RWPE1 (cell line): ENCODE data around the gene LHFPL4.
"Not testable (repeated sequence)": the region's sequence is repeated elsewhere in the genome, so short reads cannot be mapped to it uniquely, and the experiment has no call there.

Experiments
- CTCF ChIA-PET: fragments of 350-600 bp; sonication (Branson Sonifier 250); formaldehyde crosslinking; extraction: SDS; loops from one replicate; lab custom pipeline; 2021; lab: Yijun Ruan, JAX
- POLR2A ChIA-PET: fragments of 400-600 bp; formaldehyde crosslinking; extraction: SDS; loops from one replicate; lab custom pipeline; 2020; ENCODE audit warnings: antibody characterized with exemption; ENCODE audit not compliant: low non-redundant PET; lab: Yijun Ruan, JAX
- DNase-seq: peaks from one replicate; pipeline ENCODE4 v3.0.0; 2012; ENCODE audit warnings: low spot score
- H3K27ac ChIP-seq: fragments of 450-650 bp; 2 replicates; pipeline ENCODE4 v1.5.1; 2017
- TF ChIP-seq, protein P1 (sequence below): fragments of 450-650 bp; conservative IDR thresholded peaks from 2 replicates; pipeline ENCODE4 v1.5.1; 2017; ENCODE audit warnings: low read depth, mild to moderate bottlenecking

Gene LHFPL4

DNA sequence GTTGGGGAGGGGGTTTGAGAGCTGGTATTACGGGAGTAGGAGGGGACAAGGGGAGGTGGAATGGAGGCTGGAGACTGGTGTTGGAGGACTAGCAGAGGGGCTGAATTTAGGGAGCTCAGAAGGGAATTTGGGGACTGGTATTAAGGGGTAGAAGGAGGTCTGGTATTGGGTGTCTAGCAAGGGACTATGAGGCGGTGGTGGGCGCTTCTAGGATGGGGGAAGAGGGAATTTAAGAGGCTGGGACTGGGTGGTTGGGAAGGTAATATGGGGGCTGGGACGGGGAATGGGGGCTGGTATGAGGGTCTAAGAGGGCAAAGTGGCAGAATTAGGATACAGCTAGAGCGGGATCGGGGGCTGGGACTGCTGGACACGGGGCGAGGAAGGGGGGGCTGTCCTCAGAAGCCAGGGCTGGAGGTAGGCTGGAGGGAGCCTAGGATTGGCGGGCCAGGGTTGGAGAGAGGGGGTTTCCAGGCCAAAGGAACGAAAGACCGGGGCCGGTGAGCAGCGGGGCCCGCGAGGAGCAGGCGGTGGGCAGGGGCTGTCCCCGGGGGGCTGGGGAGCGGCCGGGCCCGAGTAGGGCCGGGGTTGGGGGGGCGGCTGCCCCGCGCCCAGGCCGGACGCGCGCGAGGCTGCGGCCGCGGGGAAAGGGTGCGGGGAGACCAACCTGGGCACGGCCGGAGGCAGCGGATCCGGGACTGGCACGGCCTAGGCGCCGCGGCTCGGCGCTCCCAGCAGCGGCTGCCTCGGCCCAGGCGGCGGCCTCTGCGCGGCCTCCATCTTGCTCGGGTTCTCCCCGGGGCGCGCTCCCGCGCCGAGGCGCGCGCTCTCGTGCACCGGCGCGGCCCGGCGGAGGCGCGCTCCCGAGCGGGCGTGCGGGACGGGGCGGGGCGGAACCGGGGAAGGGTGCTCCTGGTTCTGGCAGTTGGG is at the start of gene LHFPL4:
Gene LHFPL4 (minus strand): TSS at position 802 of the 927 bp plus-strand sequence. CDS start 1,143 bp downstream, outside the sequence.
- DNase-seq, result peak; percentile 12
- no peak within 1 kb of the TSS for H3K27ac ChIP-seq
- POLR2A ChIA-PET, result no interaction called here
- TF ChIP-seq, protein P1, sequence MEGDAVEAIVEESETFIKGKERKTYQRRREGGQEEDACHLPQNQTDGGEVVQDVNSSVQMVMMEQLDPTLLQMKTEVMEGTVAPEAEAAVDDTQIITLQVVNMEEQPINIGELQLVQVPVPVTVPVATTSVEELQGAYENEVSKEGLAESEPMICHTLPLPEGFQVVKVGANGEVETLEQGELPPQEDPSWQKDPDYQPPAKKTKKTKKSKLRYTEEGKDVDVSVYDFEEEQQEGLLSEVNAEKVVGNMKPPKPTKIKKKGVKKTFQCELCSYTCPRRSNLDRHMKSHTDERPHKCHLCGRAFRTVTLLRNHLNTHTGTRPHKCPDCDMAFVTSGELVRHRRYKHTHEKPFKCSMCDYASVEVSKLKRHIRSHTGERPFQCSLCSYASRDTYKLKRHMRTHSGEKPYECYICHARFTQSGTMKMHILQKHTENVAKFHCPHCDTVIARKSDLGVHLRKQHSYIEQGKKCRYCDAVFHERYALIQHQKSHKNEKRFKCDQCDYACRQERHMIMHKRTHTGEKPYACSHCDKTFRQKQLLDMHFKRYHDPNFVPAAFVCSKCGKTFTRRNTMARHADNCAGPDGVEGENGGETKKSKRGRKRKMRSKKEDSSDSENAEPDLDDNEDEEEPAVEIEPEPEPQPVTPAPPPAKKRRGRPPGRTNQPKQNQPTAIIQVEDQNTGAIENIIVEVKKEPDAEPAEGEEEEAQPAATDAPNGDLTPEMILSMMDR, result no peak
- CTCF ChIA-PET, result interaction anchor here (0.6 kb wide), 1 partner anchor 185 kb away, joined by 7 read pairs; no protein-coding TSS in a partner anchor

DNA sequence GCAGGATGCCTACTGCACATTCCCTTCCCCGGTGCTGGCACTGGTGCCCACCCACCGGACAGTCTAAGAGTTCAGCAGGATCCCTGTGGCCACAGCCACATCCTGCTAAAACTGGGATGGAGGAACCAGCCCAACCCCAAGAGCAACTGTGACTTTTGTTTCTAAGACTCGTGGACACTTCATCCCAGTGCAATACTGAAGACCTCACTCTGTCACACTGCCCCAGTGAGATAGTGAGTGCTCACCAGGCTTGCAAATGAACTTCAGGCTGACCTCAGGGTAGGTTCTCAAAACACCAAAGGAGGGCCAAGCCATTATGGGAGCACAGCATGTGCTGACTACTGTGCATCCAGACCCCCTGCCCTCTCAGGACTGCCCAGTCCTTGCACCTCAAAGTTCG is 49.0 kb upstream of the LHFPL4 start:
- POLR2A ChIA-PET, result no interaction called here
- no peak overlapping the region for H3K27ac ChIP-seq
- TF ChIP-seq, protein P1, result no peak
- CTCF ChIA-PET, result no interaction called here
- no peak for DNase-seq

DNA sequence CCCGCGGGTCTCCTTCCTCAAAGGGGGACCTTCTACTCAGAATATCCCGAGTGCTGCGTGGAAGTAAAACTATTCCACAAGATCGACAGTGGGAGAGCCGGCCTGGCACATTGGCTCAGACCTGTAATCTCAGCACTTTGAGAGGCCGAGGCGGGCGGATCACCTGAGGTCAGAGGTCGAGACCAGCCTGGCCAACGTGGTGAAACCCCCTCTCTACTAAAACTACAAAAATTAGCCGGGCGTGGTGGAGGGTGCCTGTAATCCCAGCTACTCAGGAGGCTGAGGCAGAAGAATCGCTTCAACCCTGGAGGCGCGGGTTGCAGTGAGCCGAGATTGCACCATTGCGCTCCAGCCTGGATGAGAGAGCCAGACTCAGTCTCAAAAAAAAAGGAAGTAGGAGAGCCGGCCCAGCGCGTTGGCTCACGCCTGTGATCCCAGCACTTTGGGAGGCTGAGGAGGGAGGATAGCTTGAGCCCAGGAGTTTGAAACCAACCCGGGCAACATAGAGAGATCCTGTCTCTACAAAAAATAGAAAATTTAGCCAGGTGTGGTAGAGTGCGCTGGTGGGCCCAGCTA is 47.5 kb upstream of the LHFPL4 start:
- DNase-seq, POLR2A ChIA-PET, H3K27ac ChIP-seq: not testable (repeated sequence)
- CTCF ChIA-PET, result interaction anchor here (0.6 kb wide), 1 partner anchor 22 kb away, joined by 4 read pairs; no protein-coding TSS in a partner anchor

DNA sequence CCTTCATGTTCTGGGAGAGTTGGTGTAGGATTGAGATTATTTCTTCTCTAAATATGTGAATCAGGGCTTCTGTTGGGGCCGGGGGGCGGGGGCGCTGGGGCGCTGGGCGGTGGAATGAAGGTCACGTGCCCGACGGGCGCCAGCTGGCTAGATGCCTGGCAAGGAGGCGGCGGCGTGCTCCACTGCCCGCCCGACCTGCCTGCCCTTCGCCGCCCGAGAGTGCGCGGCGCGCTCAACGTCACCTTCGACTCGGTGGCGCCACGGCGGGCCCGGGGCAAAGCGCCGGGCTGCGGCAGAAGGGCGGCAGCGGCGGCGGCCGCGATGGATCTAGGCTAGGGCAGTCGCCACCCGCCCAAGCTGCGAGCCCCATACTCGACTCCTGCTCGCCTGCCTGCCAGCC is 47.0 kb upstream of the LHFPL4 start:
- ChIA-PET POLR2A (no interaction called here), CTCF (interaction anchor here (0.6 kb wide), 1 partner anchor 23 kb away, joined by 4 read pairs; no protein-coding TSS in a partner anchor)
- peak; percentile 14 for DNase-seq
- TF ChIP-seq, protein P1, result no peak
- H3K27ac ChIP-seq, result no peak overlapping the region

DNA sequence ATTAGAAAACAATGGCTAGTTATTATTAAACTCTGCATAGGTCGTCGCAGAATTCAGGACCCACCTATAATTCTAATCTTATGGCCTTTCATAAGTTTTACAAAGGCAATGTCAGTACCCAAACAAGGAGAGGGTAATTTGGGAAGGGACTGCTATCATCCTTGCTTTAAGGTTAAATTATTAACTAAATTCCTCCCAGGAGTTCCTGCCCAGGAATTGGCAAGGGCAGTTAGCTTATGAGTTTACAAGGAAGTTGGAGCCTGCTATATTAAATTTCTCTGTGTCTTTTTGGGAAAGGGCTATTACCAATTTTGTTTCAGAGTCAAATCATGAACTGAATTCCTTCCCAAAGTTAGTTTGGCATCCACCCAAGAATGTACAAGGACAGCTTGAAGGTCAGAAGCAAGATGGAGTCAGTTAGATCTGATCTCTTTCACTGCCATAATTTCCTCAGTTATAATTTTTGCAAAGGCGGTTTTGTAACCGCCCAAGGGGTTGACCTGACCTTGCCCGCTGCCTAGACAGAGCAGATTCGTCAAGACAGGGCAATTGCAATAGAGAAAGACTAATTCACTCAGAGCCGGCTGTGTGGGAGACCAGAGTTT is 45.3 kb upstream of the LHFPL4 start:
- ChIA-PET CTCF (no interaction called here), POLR2A (no interaction called here)
- no peak for DNase-seq
- TF ChIP-seq, protein P1, result no peak
- H3K27ac ChIP-seq, result no peak overlapping the region

DNA sequence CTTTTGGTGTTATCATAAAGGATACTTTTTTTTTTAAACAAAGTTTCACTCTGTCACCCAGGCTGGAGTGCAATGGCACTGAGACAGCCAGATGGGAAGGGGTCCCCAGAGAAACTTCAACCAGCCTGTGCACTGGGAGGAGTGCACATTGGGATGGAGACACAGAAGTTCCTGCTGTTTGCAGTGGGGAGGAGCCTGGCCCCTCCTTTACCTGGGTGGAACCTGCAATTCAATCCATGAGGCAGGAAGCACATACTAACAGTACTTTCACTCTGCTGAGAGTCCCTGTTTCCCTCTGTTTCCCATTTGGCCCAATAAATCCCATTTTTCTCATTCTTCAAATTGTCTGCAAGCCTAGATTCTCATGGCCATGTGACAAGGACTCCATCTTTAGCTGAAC is 42.3 kb upstream of the LHFPL4 start:
- TF ChIP-seq, protein P1, result no peak
- H3K27ac ChIP-seq, result no peak overlapping the region
- POLR2A ChIA-PET, result no interaction called here
- no peak for DNase-seq
- CTCF ChIA-PET, result no interaction called here

DNA sequence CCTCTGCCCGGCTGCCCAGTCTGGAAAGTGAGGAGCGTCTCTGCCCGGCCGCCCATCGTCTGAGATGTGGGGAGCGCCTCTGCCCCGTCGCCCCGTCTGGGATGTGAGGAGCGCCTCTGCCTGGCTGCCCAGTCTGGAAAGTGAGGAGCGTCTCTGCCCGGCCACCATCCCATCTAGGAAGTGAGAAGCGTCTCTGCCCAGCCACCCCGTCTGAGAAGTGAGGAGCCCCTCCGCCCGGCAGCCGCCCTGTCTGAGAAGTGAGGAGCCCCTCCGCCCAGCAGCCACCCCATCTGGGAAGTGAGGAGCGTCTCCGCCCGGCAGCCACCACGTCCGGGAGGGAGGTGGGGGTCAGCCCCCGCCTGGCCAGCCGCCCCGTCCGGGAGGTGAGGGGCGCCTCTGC is 38.2 kb upstream of the LHFPL4 start:
- POLR2A ChIA-PET, H3K27ac ChIP-seq, DNase-seq, CTCF ChIA-PET: not testable (repeated sequence)
